ENCODE data around the gene SETD2. TPM values are rescaled to one million over a fixed set of nuclear protein-coding genes. Genes with fewer than 3 reads are reported as not detected.

SETD2 gene
- total RNA-seq, 4 donors from 2014 or later: 58.5 to 81.7 (median 65.9) TPM

DNA sequence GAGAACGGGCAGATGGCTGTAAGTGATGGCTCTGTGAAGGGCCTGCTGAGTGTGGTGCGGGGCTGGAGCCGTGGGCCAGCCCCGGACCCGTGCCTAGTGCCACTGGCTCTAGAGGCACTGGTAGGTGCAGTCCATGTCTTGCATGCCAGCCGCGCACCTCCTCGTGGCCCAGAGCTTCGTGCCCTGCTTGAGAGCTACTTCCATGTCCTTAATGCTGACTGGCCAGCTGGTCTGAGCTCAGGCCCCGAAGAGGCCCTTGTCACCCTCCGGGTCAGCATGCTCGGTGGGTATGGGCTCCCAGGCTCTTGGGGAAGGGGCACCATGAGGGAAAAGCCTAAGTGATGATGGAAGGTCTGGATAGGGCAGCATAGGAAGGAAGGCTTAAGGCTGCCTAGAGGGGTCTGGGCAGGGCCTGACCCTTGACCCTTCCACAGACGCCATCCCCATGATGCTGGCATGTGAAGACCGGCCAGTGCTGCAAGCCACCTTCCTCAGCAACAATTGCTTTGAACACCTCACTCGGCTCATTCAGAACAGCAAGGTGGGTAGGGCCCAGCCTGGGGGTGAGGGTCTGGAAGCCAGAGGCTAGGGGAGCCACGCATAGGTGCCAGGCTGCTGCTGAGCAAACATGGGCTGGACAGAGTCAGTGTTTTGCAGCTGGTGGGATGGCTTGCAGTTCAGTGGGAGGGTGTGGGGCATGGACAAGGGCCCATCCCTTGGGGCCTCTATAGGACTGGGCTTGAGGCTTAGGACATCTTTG lies 172.3 kb downstream of the SETD2 start:
- TF ChIP-seq, protein P1, sequence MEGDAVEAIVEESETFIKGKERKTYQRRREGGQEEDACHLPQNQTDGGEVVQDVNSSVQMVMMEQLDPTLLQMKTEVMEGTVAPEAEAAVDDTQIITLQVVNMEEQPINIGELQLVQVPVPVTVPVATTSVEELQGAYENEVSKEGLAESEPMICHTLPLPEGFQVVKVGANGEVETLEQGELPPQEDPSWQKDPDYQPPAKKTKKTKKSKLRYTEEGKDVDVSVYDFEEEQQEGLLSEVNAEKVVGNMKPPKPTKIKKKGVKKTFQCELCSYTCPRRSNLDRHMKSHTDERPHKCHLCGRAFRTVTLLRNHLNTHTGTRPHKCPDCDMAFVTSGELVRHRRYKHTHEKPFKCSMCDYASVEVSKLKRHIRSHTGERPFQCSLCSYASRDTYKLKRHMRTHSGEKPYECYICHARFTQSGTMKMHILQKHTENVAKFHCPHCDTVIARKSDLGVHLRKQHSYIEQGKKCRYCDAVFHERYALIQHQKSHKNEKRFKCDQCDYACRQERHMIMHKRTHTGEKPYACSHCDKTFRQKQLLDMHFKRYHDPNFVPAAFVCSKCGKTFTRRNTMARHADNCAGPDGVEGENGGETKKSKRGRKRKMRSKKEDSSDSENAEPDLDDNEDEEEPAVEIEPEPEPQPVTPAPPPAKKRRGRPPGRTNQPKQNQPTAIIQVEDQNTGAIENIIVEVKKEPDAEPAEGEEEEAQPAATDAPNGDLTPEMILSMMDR (IDR thresholded peaks at IDR 0.05; ENCODE audit: low read depth): no peak

DNA sequence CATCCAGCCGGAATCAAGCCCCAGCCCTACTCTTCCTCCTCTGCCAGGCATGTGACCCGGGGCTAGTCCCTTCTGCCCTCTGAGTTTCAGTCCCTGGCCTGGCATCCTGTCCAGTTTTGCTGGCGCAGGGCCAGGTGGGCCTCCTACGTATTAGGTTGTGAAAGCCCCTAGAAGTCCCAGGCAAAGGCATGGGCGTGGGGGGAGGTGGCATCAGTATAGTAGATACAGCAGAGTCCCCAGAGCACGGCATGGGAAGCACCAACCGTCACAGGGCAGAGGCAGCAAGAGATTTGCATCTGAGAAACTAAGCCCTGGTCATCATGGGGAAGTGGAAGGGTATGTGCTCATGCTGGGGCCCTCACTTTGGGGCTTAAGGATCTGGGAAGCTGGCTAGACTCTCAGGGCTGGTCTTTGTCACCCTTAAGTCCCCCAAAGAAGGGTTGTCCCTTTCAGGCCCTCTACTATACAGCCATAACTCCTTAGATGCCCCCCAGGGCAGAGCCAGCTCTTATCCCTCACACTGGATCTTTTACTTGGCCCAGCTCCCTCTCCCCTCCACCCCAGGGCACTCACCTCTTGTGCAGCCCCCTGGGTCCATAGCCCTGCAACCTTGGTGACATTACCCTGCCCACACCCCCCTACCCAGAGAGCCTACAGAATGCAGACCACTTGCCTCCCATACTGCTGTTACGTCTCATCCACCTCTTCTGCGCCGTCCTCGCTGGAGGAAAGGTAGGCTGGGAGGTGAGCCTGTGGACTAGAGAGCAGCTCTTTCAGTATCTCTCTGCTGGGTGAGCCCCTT lies 173.1 kb downstream of the SETD2 start:
- TF ChIP-seq, protein P1 (IDR thresholded peaks at IDR 0.05; ENCODE audit: low read depth): no peak

DNA sequence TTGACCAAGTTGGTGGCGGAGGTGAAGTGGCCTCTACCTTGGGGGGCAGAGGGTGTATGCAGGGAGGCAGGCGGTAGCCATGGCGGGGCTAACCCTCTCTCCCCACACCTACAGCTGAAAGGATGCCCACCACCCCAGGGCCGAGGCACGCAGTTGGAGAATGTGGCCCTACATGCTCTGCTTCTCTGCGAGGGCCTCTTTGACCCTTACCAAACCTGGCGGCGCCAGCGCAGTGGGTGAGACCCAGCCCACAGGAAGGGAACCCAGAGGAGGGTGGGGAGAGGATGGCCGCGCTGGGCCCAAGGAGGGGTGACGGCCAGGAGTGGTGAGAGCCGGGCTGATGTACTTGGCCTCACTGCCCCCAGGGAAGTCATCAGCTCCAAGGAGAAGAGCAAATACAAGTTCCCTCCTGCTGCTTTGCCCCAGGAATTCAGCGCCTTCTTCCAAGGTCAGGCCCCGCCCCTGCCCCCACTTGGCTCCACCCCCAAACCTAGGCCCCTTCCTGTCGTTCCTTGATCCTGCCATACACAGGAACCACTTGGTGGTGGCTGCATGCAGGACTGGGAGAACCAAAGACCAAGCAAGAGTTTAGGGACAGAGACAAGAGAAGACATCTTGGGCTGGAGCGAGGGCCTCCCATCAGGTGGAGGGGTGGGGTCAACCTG lies 174.6 kb downstream of the SETD2 start:
- TF ChIP-seq, protein P1 (IDR thresholded peaks at IDR 0.05; ENCODE audit: low read depth): no peak

DNA sequence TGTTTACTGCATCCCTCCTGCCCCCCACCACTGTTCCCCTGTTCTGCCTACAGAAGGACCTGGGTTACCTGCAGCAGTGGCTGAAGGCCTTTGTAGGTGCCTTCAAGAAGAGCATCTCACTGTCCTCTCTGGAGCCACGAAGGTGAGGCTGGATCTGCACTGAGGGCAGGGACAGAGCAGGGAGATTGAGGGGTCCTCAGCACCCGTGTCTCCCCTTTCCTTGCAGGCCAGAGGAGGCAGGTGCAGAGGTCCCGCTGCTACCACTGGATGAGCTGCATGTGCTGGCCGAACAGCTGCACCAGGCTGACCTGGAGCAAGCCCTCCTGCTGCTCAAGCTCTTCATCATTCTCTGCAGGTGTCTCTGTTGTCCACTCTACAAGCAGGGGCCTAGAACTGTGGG lies 175.3 kb downstream of the SETD2 start:
- TF ChIP-seq, protein P1 (IDR thresholded peaks at IDR 0.05; ENCODE audit: low read depth): no peak

DNA sequence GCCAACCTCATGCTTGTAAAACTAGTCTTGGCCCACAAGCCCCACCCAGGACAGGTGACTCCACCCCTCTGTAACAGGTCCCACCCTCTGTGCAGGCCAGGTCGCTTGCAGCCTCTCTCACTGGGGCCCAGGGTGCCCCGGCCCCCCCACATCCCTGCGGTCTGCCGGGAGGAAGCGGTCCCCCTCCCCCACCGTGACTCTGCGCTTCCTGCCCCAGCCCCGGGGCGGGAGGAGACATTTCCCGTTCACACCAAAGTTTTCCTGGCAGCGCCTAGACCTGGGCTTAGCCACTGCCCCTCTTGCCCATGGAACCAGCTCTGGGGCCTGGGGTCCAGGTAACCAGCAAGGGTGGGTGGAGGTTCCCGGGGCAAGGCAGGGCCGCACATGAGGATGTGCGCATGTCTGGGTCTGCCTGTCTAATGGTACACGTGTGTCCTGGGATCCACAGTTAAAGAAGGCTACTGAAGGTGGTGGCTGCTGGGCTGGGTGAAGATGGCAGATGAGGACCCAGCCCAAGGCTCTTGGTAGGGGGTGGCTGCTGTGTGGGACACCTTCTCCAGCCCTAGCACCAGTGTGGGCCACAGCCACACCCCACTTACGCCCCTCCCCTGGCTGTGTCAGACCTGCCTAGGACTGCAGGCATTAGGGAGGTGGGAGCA lies 176.0 kb downstream of the SETD2 start:
- TF ChIP-seq, protein P1 (IDR thresholded peaks at IDR 0.05; ENCODE audit: low read depth): no peak

DNA sequence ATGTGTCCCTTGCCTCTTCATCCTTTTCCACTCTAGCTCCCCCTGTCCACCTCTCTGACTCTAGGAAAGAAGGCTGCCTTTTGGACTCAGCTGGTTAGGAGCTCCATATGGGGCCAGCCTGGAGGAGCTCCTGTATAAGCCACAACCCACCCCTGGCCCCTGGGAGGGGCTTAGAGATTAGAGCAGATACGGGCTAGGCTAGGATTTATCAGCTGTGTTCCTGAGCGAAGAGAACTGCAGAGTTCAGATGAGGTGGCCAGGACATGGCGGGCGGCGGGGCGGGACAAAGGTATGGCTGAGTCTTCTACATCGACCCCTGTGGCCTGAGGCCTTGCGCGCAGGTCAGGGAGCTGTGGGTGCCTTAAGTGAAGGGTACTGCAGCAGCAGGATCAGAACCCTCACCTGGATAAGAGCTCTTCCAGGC lies 176.6 kb downstream of the SETD2 start:
- TF ChIP-seq, protein P1 (IDR thresholded peaks at IDR 0.05; ENCODE audit: low read depth): no peak

Measured in subcutaneous adipose tissue (tissue), 4 donors.